Measurements from ENCODE around the gene HNF1B. TPM values are rescaled to one million over a fixed set of nuclear protein-coding genes. Genes with fewer than 3 reads are reported as not detected.

The HNF1B gene, protein sequence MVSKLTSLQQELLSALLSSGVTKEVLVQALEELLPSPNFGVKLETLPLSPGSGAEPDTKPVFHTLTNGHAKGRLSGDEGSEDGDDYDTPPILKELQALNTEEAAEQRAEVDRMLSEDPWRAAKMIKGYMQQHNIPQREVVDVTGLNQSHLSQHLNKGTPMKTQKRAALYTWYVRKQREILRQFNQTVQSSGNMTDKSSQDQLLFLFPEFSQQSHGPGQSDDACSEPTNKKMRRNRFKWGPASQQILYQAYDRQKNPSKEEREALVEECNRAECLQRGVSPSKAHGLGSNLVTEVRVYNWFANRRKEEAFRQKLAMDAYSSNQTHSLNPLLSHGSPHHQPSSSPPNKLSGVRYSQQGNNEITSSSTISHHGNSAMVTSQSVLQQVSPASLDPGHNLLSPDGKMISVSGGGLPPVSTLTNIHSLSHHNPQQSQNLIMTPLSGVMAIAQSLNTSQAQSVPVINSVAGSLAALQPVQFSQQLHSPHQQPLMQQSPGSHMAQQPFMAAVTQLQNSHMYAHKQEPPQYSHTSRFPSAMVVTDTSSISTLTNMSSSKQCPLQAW
- polyA plus RNA-seq (2012; rRNA removed) = not detected in 2 replicates
- not detected in 2 replicates for polyA plus RNA-seq (2012; cell fraction: cytosol; rRNA removed)
- not detected in 2 replicates for polyA plus RNA-seq (2012; cell fraction: nucleus; rRNA removed)

DNA sequence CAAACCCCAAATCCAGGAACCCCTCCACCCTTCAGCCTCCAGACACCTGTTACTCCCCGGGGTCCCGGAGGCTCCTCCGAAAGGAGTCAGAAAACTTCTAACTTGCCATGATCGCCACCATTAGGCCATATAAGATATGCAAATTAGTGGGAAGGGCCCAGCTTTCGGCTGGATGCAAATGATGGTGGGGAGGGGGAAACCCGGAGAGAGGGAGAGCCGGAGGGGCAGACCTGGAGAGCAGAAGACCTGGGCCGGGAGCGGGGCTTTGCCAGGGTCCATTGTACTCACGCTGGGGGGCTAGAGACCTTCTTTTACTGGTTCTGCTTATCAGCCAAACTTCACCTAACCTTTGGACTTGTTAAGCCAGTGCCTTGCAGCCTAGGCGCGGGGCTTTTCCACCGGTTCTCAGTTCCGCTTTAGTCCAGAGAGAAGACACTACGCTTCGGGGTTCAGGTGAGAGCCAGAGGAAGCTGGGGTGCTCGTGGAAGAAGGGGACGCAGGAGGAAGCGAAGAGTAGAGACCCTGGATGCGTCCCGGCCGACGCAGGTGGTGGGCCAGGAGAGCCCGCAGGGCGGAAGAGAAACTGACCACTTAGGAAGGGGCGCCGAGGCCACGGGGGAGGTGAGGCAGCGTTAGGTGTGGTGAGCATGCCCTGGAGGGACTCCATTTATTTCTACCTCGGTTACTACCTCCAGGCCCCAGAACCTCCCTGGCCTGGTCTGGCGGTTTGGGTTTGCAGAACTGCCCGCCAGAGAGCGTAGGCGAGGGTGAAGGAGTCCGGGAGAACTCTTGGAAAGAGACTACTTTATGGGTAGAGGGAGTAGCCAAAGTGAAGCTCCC is at the start of gene HNF1B:
HNF1B (minus strand) TSS at position 99 of the 840 bp plus-strand sequence. CDS start 175 bp downstream, outside the sequence.
- ChIA-PET CTCF (no interaction called here), POLR2A (no interaction called here)
- no peaks in the 10 kb centered on the region for H3K36me3 ChIP-seq (replicated peaks in 1 of 2; ENCODE audit: control insufficient read depth in 1 of 2, insufficient read depth in 2 of 2, low read length in 1 of 2)
- H3K4me2 ChIP-seq = no peak within 1 kb of the TSS
- no peak for TF ChIP-seq CTCF (IDR thresholded peaks at IDR 0.05)
- TF ChIP-seq MEF2A (IDR thresholded peaks at IDR 0.05; ENCODE audit: borderline replicate concordance, low read depth) = no peak
- TF ChIP-seq FOSL2 (IDR thresholded peaks at IDR 0.05; ENCODE audit: borderline replicate concordance, low read depth) = no peak
- no peak for TF ChIP-seq NFIC (IDR thresholded peaks at IDR 0.05; ENCODE audit: borderline replicate concordance)
- TF ChIP-seq USF1 (IDR thresholded peaks at IDR 0.05; ENCODE audit: borderline replicate concordance, low read depth) = no peak
- TF ChIP-seq FOXJ3 (CRISPR knock-in tag; IDR thresholded peaks at IDR 0.05) = no peak
- no peak for TF ChIP-seq JUND (IDR thresholded peaks at IDR 0.05)
- TF ChIP-seq, protein P1, sequence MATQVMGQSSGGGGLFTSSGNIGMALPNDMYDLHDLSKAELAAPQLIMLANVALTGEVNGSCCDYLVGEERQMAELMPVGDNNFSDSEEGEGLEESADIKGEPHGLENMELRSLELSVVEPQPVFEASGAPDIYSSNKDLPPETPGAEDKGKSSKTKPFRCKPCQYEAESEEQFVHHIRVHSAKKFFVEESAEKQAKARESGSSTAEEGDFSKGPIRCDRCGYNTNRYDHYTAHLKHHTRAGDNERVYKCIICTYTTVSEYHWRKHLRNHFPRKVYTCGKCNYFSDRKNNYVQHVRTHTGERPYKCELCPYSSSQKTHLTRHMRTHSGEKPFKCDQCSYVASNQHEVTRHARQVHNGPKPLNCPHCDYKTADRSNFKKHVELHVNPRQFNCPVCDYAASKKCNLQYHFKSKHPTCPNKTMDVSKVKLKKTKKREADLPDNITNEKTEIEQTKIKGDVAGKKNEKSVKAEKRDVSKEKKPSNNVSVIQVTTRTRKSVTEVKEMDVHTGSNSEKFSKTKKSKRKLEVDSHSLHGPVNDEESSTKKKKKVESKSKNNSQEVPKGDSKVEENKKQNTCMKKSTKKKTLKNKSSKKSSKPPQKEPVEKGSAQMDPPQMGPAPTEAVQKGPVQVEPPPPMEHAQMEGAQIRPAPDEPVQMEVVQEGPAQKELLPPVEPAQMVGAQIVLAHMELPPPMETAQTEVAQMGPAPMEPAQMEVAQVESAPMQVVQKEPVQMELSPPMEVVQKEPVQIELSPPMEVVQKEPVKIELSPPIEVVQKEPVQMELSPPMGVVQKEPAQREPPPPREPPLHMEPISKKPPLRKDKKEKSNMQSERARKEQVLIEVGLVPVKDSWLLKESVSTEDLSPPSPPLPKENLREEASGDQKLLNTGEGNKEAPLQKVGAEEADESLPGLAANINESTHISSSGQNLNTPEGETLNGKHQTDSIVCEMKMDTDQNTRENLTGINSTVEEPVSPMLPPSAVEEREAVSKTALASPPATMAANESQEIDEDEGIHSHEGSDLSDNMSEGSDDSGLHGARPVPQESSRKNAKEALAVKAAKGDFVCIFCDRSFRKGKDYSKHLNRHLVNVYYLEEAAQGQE (IDR thresholded peaks at IDR 0.05; ENCODE audit: low read depth, low read length) = no peak
- H2AFZ ChIP-seq (ENCODE audit: low read depth) = no peak within 1 kb of the TSS
- no peaks in the 10 kb centered on the region for H3K9me3 ChIP-seq
- H4K20me1 ChIP-seq (ENCODE audit: insufficient read depth) = no peaks in the 10 kb centered on the region
- no peaks in the 10 kb centered on the region for H3K9me2 ChIP-seq
- DNase-seq = no peak
- no peak within 1 kb of the TSS for H3K27ac ChIP-seq (ENCODE audit: low read depth in 2 of 2, low read length in 1 of 2)
- H3K79me2 ChIP-seq (ENCODE audit: insufficient read depth) = no peaks in the 10 kb centered on the region
- 49% methylated on average over 35 of the region's 35 CpGs for WGBS (ENCODE audit: low lambda C conversion rate)
- no peaks in the 10 kb centered on the region for H3F3A ChIP-seq (replicated peaks; ENCODE audit: insufficient read depth)
- H3K4me3 ChIP-seq (ENCODE audit: low read depth in 2 of 2, low read length in 1 of 2) = no peak within 1 kb of the TSS
- H3K9ac ChIP-seq = no peak within 1 kb of the TSS
- peaks cover 50% of the 10 kb centered on the region for H3K27me3 ChIP-seq (ENCODE audit: insufficient read depth)
- peaks cover 0 to 6% of the 10 kb centered on the region in 2 experiments; a peak in 1 of 4 replicates for H3K4me1 ChIP-seq (ENCODE audit: control insufficient read depth in 1 of 2, insufficient read depth in 2 of 2, low read depth in 1 of 2, low read length in 1 of 2)

All from SK-N-SH (cell line).